CD1c-positive myeloid dendritic cell (primary cell): Measurements from ENCODE around the gene COQ9.
"Not testable (repeated sequence)": the region's sequence is repeated elsewhere in the genome, so short reads cannot be mapped to it uniquely, and the experiment has no call there.

Source experiments
- DNase-seq: peaks from one replicate; pipeline ENCODE4 v3.0.0-alpha.2; 2016; ENCODE audit errors: extremely low spot score

COQ9 gene

DNA sequence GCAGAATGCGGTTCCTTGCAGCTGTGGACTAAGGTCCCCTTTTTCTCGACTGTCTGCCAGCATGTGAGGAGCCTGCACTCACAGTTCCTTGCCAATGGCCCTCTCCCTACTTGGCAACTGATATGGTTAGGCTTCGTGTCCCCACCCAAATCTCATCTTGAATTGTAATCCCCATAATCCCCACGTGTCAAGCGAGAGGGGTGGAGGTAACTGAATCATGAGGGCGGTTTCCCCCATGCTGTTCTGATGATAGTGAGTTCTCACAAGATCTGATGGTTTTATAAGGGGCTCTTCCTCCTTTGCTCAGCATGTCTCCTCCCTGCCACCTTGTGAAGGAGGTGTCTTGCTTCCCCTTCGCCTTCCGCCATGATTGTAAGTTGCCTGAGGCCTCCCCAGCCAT lies 20.0 kb upstream of the COQ9 start:
- no peak for DNase-seq

DNA sequence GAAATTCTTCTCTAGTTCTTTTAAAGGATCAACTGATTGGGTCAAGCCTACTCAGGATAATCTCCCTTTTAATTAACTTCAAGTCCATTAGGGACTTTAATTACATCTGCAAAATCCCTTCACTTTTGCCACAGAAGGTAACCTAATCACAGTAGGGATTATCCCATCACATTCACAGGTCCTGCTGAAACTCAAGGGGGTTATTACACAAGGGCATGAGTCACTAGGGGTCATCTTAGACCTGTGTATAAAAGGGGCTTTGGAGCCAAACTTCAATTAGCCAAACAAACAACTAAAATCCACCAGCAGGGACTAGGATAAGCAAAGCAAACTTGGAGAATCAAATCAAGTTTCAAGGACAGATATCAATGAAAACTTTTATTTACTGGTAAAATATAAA lies 19.5 kb upstream of the COQ9 start:
- DNase-seq, result no peak

DNA sequence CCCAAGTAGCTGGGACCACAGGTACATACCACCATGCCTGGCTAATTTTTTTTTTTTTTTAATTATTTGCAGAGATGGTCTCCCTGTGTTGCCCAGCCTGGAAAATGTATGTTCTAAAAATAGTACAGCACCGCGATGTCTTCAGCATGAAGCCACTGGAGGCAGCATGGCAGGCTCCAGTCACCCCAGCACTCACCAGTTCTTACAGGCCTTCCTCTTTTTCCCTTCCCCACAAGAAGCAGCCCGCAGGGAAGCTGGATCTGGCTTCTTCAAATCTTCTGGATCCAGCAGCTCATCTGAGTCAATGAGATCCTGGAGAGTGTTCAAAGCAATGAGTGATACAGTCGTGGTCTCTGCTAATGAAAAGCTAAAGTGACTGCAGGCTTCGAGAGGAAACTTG lies 16.3 kb upstream of the COQ9 start:
- DNase-seq, result no peak

DNA sequence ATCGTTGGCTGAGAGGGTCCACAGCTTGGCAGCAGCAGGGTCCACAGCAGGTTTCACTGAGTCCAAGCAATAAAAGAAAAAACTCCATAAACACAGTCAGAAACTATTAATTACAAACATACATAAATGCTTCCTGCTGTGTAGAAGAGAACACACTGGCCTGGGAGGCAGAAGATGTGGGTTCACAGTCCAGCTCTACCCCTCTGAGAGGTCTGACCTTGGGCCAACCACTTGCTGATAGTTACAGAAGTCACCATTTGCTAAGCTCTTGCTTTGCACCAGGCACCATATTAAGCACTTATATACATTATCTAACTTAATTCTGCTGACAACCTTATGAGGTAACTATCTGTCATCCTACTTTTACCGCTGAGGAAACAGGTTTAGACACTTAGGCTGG lies 14.8 kb upstream of the COQ9 start:
- DNase-seq, result no peak

DNA sequence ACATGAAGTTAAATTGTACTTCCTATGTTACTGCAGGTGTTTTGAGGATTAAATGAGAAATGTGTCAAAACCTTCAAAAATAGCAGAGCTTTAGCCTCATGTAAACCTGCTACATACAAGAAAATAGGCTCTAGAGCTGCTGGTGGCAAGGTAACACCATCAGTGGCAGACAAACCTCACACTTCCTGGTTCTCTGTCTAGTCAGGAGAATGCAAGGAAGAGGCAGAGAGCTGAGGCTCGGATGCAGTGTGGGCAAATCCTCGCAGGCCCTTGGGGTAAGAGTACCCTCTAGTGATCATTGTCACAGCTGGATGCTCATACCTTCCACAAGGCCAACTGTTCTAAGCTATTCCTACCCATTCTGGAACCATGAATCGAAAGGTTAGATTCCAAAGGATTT lies 14.3 kb upstream of the COQ9 start:
- DNase-seq, result no peak

DNA sequence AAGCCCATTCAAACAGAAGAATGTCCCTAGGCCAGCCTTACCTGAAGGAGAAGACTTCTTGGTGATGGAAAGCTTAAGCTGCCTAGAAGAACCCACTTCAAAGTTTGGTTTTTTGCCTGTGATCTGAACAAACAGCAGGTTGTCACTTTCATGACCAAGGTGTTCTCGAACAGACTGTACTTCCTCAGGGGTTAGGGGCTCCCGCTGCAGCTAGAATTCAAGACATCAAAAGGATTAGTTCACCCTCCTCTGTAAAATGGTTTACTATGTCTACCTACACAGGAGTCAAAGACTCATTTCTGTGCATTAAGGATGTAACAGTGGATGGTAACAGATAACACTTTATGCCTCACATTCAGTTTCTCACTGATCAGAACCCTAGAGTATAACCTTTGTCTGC lies 13.3 kb upstream of the COQ9 start:
- no peak for DNase-seq

DNA sequence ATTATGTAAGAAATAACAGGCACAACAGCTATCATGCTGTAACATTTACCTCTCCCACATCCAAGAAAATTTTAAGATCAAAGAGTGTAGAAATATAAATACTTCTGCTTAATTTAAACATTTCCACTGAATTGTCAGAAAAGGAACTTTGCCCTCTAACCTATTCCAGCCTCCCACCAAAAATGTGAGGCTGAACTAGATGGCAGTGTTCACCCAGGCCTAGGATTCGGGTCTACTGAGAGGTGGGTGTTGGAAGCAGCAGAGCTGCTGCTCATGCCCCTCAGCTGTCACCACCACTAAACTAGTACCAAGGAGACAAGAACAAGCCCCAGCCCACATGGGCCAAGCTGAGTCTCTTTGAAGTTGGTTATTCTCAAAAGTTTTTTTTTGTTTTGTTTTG lies 11.4 kb upstream of the COQ9 start:
- DNase-seq, result no peak

DNA sequence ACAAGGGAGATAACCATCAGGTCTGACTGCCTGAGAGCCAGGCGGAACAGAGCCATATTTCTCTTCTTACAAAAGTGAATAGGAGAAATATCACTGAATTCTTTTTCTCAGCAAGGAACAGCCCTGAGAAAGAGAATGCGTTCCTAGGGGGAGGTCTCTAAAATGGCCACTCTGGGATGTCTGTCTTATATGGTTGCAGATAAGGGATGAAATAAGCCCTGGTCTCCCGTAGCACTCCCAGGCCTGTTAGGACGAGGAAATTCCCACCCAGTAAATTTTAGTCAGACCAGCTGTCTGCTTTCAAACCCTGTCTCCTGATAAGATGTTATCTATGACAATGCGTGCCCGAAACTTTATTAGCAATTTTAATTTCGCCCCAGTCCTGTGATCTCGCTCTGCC lies 7.3 kb upstream of the COQ9 start:
- DNase-seq, result not testable (repeated sequence)

DNA sequence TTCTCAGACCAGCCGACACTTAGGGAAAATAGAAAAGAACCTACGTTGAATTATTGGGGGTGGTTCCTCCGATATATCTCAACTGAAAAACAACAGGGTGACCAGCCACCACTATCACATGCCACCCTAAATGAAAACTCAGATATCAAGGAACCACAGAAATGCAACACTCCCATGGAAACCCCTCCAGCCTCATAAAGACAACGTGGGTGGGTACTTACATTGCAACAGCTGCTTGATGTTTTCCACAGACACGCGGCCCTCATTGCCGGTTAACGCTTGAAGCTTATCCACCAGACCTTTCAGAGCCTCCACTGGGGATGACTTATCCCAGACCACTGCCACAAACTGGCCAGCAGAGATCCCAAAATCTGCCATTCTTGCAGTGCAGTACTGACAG lies 6.7 kb upstream of the COQ9 start:
- not testable (repeated sequence) for DNase-seq

DNA sequence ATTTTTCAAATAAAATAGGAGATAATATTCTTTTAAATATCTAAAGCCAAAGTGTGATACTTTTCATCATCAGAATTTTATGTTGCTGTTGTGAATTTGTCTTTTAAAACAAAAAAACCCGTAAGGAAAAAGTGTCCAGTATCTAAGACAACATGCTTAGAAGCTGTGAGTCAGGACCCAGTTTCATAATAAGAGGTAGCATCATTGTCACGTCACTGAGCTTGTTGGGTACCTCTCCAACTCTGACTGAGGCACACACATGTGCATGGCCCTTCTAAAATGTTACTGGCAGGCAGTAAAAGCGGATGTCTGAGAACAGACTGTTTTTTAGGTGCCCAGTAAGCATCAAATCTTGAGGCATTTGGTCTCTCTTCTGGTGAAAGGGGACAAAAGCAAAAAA lies 2.6 kb upstream of the COQ9 start:
- no peak for DNase-seq

DNA sequence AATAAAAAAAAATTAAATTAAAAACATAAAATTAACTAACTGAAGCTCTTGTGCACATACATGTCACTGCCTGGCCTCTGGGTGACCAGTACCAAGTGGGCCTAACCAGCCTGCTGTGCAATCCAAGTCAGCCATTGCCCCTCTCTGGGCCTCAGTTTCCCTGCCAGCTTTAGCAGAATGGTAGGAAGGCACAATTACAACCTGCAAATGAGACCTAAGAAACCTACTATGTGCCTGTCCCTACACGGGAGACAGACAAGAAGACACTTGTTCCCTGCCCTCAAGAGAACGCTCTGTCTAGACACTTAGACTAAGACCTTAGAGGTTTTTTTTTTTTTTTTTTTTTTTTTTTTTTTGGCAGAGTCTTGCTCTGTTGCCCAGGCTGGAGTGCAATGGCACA lies 1.8 kb upstream of the COQ9 start:
- no peak for DNase-seq

DNA sequence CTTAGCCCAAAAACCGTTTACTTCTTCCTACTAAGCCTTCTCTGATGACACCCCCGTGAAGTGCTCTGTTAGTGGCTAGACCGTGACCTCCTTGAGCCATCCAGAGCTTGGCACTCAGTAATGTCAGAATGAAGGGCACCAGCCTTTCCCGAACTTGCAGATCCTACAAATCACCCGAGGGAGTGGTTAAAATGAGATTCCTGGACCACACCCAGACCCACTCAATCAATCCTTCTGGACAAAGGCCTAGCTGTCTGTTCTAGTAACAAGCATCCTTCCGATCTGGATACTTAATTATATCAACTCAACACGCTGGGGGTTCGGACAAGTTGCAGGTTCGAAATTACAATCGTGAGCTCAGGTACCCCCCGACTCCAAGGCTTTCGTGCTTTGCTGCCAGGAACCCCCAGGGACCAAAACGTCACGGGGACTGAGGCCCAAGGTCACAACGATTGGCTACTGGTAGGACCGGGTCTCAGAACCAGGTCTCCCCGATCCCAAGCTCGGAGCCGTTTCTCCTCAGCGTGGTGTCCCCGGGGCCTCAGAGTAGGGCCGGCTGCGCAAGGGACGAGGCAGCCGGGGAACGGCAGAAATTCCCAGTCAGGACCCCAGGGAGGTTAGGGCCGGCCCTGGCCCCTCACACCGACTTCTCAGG lies 621 bp upstream of the COQ9 start:
- peak; percentile 5 for DNase-seq

DNA sequence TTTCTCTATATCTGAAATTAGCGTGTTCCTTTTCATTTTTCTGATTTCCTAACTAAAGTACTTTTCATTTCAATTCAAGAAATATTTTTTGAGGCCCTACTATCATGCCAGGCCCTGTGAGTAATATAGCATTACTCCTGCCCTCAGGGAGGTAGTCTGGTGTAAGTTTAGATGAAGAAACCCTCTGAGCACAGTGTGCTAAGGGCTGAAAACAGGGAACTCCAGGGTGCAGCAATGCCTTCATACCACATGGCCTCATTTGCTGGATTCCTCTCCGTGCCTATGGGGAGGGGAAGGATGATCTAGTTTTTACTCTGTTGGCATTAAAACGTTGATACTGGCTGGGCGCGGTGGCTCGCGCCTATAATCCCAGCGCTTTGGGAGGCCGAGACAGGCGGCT lies 4.7 kb downstream of the COQ9 start:
- DNase-seq, result no peak

DNA sequence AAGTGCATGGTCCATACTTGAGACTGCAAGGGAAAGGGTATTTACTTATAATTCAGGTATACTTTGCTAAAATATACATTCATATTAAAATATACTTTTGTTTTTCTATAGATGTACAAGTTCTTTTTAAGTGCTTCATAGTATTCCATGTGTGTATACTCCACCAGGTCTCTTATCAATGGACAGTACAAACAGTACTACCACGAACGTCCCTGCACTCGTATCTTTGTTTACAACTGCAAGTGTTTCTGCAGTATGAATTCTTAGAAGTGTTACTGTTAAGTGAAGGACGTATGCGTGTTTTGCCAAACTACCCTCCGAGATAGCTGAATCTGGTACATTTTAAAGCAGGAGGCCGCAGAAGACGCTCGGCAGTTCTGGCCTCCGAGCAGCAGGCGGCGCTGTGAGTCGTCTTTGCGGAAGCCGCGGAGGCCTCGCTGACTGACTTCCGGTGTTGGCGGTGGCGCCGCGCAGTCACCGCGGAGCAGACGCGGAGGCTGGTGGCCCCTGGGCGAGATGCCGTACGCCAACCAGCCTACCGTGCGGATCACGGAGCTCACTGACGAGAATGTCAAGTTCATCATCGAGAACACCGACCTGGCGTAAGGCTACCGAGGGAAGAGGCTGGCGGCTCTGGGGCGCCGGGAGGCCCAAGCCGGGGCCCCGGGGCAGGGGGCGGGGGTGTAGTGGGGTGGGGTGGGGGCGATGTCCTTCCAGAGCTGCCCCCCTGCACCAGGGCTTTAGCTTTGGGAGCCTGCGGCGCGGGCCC lies 15.1 kb downstream of the COQ9 start, which contains the start of gene POLR2C:
POLR2C (plus strand) TSS at position 471 of the 769 bp plus-strand sequence; CDS start at position 517, 46 bp downstream.
- peak; percentile 95 for DNase-seq

DNA sequence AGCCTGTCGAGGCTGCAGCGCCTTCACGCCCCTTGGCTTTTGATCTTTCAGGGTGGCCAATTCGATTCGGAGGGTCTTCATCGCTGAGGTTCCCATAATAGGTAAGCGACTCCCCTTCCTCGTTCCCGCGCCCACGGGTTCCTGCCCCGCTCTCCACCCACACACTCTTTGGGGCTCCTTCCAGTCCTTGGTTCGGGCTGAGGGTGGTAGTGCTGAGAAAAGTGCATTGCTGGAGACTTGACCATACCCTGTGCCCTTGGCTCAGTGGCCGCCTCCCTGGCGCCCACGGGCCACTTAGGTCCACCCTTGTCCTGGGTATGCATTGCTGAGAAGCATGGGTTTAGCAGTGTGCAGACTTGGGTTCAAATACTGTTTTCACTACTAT lies 15.7 kb downstream of the COQ9 start:
- peak; percentile 13 for DNase-seq

DNA sequence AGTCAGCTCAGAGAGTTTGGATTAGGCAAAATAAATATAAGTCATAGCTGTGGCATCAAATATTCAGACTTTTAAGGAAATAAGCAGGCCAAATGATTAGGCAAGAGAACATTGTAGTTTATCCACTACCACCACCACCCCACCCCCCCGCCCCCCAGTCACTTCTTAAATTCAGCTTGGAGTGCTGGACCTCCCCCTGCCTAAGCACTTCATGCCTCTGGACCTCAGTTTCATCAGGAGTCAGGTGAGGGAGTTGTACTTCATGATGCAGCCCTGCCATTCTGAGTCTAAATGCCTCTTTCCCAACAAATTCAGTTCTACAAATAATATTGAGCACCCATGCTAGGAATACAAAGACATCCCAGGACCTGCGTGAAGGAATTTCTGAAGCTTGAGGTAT lies 17.2 kb downstream of the COQ9 start:
- DNase-seq, result no peak

DNA sequence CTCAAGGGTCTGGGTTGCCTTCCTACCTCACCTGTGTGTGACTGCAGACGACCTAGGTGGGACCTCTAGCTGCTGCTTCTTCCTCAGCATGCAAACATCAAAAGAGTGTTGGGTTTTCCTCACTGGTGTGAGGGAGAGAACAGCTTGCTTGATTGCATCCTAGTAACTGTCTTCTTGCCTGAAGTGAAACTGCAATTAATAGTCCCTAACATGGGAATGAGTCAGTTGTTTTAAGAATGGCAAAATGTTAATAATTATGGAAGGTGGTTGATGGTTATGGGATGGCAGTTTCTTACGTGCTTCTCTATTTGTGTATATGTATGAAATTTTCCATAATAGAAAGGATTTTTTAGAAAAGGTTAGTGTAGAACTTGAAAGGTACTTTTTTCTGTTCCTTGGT lies 21.1 kb downstream of the COQ9 start:
- no peak for DNase-seq

DNA sequence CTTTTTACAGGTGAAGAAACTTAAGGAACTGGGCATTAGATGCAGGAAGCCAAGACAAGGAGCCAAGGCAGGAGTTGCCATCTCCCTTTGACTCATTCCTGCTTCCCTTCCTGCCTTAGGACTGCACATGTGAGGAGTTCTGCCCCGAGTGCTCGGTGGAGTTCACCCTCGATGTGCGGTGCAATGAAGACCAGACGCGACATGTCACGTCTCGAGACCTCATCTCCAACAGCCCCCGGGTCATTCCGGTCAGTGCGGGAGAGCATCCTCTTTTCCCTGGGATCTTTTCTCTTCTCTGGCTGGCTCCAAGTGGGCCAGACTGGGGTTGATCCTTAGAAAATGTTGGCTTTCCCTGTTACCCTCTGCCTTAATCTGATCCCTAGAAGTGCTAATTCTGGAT lies 21.8 kb downstream of the COQ9 start:
- no peak for DNase-seq

DNA sequence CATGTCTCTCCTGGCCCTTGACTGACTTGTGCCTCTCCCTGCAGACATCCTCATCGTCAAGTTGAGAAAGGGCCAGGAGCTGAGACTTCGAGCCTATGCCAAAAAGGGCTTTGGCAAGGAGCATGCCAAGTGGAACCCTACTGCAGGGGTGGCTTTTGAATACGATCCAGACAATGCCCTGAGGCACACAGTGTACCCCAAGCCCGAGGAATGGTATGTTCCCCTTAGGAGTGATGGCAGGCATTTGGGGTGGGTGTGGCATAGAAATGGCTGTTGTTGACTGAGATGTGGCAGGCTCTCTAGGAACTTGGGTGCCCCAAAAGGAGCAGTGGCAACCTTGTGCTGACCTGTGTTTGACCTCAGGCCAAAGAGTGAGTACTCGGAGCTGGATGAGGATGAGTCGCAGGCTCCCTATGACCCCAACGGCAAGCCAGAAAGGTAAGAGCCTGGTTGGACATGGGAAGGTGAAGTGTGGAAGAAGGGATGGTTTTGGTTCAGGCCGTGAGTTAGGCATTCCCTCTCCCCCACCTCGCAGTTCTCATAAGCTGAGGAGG lies 22.7 kb downstream of the COQ9 start:
- no peak for DNase-seq

DNA sequence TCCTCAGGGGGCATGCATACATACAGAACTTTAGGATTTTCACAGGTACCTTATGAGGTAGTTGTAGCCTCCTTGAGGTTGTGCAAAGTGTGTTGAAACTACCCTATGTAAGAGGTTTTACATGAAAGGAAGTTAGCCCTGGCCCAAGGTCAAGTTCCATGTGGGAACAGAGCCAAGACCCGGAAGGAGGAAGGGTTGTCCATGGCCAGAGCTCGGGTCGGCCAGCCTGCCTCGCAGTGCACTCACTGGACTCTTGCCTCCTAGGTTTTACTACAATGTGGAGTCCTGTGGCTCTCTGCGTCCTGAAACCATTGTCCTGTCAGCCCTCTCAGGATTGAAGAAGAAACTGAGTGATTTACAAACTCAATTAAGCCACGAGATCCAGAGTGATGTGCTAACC lies 23.4 kb downstream of the COQ9 start:
- DNase-seq, result peak; percentile 46

DNA sequence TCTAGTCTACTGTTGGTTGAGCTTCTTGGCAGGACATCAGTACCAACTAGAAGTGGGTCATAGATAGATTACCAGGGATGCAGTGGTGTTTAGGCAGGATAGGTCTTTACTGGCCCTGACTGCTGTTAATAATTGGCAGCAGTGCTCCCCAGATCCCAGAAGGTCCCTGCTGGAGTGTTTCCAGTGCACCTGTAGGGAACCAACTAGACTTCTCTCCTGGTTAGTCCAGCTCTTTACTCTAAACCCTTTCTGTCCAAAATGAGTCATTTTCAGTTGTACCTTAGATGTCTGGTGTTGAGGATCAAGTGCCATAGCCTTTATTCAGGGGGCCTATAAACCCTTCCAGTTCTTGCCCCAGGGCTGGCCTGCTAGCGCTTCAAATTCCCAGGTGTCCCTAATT lies 23.9 kb downstream of the COQ9 start:
- DNase-seq, result no peak

DNA sequence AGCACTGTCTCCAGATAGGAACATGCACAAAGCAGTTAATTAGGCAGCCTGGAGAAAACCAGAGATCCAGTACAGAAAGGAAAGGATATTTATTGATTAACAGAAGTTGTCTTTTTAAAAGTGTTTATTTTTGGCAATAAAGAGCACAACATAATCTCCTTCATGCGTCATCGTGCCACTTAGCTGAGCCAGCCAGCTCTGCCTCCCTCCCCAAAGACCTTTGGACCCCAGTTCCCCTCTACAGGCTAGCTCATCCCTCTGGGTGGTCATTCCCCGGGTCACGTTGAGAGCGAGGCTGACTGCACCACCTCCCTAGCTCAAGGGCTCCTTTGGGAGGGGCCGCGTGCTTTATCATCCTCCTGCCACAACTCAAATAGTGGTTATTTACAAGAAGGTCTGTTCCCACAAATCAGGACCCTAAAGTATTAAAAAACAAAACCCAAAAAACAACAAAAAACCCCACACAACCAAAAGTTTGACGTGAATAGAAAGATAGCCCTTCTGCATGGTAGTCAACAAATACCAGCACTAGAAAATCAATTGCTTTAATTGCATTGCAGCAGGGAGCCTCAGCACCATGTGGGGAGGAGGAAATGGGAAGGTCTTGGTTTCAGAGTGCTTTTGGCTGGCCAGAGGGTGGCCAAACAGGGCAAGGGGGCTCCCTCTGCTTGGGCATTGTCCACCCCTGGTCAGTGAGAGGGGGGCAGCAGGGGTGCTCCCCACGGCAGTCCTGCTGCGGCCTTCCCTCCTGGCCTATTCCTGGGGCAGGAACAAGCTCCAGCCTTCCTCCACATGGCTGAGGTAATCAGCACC lies 24.8 kb downstream of the COQ9 start:
- no peak for DNase-seq

DNA sequence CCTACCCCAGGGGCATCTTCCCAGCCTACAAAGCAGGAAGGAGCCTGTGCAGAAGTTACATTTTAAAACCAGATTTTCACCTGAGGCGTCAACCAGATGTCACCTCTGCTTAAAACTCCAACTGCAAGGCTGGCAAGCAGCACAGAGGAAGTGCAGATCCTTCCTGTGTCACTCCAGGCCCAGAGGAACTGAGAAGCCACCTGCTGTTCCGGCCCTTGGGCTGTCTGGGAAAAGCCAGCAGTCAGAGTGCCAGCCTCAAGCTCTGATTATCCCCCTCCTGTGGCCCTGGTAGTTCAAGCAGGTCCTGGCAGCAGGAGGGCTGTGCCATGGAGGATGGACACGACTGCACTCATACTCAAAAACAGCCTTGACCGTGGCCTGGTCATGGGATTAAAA lies 25.4 kb downstream of the COQ9 start:
- peak; percentile 7 for DNase-seq
